Progenitor cell of endocrine pancreas (in vitro differentiated cells): Measurements from ENCODE around the gene CEP63. TPM values are rescaled to one million over a fixed set of nuclear protein-coding genes. Genes with fewer than 3 reads are reported as not detected.

Source experiments
- DNase-seq: peaks from one replicate; pipeline ENCODE4 v3.0.0; 2021; ENCODE audit warnings: low spot score; ENCODE audit not compliant: unreplicated experiment
- H3K27ac Mint-ChIP-seq: 2 replicates; pipeline ENCODE4 v1.8.0; 2021; ENCODE audit warnings: mild to moderate bottlenecking, moderate library complexity, mixed read lengths
- H3K27me3 Mint-ChIP-seq: 2 replicates; pipeline ENCODE4 v1.8.0; 2021; ENCODE audit warnings: mixed read lengths
- H3K36me3 Mint-ChIP-seq: 2 replicates; pipeline ENCODE4 v1.8.0; 2022; ENCODE audit warnings: mixed read lengths; ENCODE audit not compliant: insufficient read depth
- H3K4me1 Mint-ChIP-seq: 2 replicates; pipeline ENCODE4 v1.8.0; 2021; ENCODE audit warnings: low read depth, mixed read lengths
- H3K4me3 Mint-ChIP-seq: 2 replicates; pipeline ENCODE4 v1.8.0; 2021; ENCODE audit warnings: low read depth, mild to moderate bottlenecking, moderate library complexity, mixed read lengths
- H3K9me3 Mint-ChIP-seq: 2 replicates; pipeline ENCODE4 v1.8.0; 2021; ENCODE audit warnings: low read depth, mixed read lengths
- total RNA-seq: library from RNA; stranded (reverse); gene quantifications from 2 replicates; pipeline ENCODE4 v1.2.1, GENCODE V29; 2021
- TF ChIP-seq, protein P1 (sequence below): fragments of 200-600 bp; sonication (generic); IDR thresholded peaks from one replicate; pipeline ENCODE4 v1.5.0; 2021; ENCODE audit warnings: antibody characterized with exemption, mild to moderate bottlenecking; ENCODE audit not compliant: unreplicated experiment

Gene CEP63
- total RNA-seq, 1 donor from 2014 or later = 25.7 TPM

DNA sequence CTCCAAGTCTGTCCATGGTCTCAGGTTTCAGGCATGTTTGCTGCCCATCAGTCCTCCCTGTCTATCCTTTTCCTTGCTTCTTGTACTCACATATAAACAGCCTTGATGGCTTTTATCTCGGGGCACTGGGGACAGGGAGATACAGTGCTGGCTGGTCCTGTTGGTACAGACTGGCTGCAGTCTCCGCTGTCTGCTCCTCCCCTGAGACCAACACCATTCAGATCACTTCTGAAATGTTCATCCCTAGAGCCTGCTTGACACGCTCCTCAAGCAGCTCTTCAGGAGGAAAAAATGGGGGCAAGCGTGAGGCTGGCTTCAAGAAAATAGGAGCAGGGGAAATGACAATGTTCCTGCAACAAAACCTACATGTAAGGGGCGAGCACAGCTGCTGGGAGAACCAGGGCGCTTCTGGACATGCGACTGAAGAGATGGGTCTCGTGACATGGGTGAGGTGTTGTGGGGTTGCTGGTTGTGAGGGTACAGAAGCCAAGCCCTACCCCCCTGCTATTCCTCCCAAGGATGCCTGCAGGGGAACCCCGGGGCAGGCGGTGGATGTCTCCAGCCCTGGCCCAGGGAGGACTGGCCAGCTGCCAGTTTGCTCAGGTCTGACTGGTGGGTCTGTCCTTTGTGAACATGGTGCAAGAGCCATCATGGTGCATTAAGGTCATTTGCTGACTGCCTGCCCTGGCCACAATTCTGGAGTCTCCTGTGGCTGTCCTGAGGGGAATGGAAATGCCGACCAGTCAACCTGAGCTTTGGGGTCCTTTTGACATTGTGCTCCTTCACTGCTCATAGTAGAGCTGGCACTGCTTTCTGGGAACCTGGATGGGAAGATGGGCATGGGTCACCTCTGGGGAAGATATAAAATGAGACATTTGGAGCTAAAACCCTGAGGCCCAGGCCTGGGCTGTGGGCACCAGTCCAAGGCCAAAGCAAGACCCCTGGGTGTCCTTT is 124.9 kb downstream of the CEP63 start:
- Mint-ChIP-seq H3K9me3 (no peaks in the 10 kb centered on the region), H3K4me1 (peaks cover 1% of the 10 kb centered on the region), H3K27ac (no peak overlapping the region), H3K4me3 (no peak overlapping the region), H3K36me3 (no peaks in the 10 kb centered on the region), H3K27me3 (peaks cover 28% of the 10 kb centered on the region)
- no peak for DNase-seq
- TF ChIP-seq, protein P1, sequence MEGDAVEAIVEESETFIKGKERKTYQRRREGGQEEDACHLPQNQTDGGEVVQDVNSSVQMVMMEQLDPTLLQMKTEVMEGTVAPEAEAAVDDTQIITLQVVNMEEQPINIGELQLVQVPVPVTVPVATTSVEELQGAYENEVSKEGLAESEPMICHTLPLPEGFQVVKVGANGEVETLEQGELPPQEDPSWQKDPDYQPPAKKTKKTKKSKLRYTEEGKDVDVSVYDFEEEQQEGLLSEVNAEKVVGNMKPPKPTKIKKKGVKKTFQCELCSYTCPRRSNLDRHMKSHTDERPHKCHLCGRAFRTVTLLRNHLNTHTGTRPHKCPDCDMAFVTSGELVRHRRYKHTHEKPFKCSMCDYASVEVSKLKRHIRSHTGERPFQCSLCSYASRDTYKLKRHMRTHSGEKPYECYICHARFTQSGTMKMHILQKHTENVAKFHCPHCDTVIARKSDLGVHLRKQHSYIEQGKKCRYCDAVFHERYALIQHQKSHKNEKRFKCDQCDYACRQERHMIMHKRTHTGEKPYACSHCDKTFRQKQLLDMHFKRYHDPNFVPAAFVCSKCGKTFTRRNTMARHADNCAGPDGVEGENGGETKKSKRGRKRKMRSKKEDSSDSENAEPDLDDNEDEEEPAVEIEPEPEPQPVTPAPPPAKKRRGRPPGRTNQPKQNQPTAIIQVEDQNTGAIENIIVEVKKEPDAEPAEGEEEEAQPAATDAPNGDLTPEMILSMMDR = no peak

GRCh38 chr3:134611516-134611915 is 125.7 kb downstream of the CEP63 start:
- no peaks in the 10 kb centered on the region for H3K9me3 Mint-ChIP-seq

DNA sequence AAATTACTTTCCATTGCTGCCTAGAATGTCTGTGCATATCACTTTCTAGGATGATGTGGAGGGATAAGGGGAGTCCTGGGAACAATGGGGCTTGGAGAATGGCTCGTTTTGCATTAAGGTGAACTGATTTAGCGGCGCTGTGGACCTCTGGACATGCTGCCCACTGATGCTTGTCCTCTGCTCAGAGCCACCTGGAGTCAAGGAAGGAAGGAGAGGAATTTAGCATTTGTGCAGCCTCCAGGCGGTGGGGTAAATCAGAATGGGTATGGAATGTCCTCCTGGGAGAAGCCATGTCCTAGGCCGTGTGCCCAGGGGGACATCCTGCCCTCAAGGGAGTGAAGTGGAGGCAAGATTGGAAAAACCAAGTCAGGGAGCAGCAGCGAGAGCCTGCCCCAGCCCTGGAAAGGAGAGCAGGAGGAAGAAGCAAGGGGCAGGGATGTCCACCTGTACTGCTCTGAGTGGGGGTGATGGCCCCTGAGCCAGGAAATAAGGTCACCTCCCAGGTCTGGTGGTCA is 127.2 kb downstream of the CEP63 start:
- H3K36me3 Mint-ChIP-seq = no peaks in the 10 kb centered on the region
- H3K9me3 Mint-ChIP-seq = no peaks in the 10 kb centered on the region
- no peak overlapping the region for H3K27ac Mint-ChIP-seq
- peaks cover 1% of the 10 kb centered on the region for H3K4me1 Mint-ChIP-seq
- H3K4me3 Mint-ChIP-seq = no peak overlapping the region
- H3K27me3 Mint-ChIP-seq = peaks cover 18% of the 10 kb centered on the region
- TF ChIP-seq, protein P1 = no peak
- DNase-seq = no peak

More at GRCh38 chr3:134611516-134611915, 125.7 kb downstream of the CEP63 start:
- H3K4me3 Mint-ChIP-seq = no peak overlapping the region
- no peak overlapping the region for H3K27ac Mint-ChIP-seq
- no peak for DNase-seq
- peaks cover 1% of the 10 kb centered on the region for H3K4me1 Mint-ChIP-seq
- TF ChIP-seq, protein P1 = no peak
- H3K27me3 Mint-ChIP-seq = peaks cover 23% of the 10 kb centered on the region
- H3K36me3 Mint-ChIP-seq = no peaks in the 10 kb centered on the region

- no peak for DNase-seq
- Mint-ChIP-seq H3K4me1 (peaks cover 1% of the 10 kb centered on the region), H3K4me3 (no peak overlapping the region), H3K36me3 (no peaks in the 10 kb centered on the region), H3K27ac (no peak overlapping the region), H3K27me3 (peaks cover 8% of the 10 kb centered on the region), H3K9me3 (no peaks in the 10 kb centered on the region)
- TF ChIP-seq, protein P1 = no peak
These were observed 129.1 kb downstream of the CEP63 start for GRCh38 chr3:134614955-134615354.

GRCh38 chr3:134615743-134616142 is 129.9 kb downstream of the CEP63 start:
- DNase-seq = no peak
- peaks cover 6% of the 10 kb centered on the region for H3K27me3 Mint-ChIP-seq
- no peaks in the 10 kb centered on the region for H3K9me3 Mint-ChIP-seq
- H3K36me3 Mint-ChIP-seq = no peaks in the 10 kb centered on the region
- H3K4me3 Mint-ChIP-seq = no peak overlapping the region
- TF ChIP-seq, protein P1 = no peak
- no peak overlapping the region for H3K27ac Mint-ChIP-seq
- peaks cover 1% of the 10 kb centered on the region for H3K4me1 Mint-ChIP-seq
